H1 (cell line): ENCODE measurements around the gene MVP. TPM values are rescaled to one million over a fixed set of nuclear protein-coding genes. Genes with fewer than 3 reads are reported as not detected.
"Not testable (repeated sequence)": the region's sequence is repeated elsewhere in the genome, so short reads cannot be mapped to it uniquely, and the experiment has no call there.

Experiments used
- CTCF ChIA-PET: fragments of 300-600 bp; sonication (Branson Sonifier 250); formaldehyde crosslinking; loops from one replicate; lab custom pipeline; 2021; ENCODE audit not compliant: partially characterized antibody; lab: Charles Lee
- POLR2A ChIA-PET: fragments of 300-600 bp; sonication (Branson Sonifier 250); formaldehyde crosslinking; loops from one replicate; lab custom pipeline; 2021; ENCODE audit warnings: inconsistent platforms; ENCODE audit not compliant: partially characterized antibody; lab: Charles Lee
- DNase-seq, 2 experiments: peaks; one replicate each; pipeline versions ENCODE4 v3.0.0 to v3.0.0-alpha.2; 2010 to 2022; ENCODE audit warnings: low spot score in 2 of 2, low read depth in 1 of 2, mixed read lengths in 1 of 2
- FAIRE-seq: peaks from 2 replicates; lab custom pipeline; 2011; peaks lifted over from hg19 to GRCh38; lab: Jason Lieb, UNC
- H2AFZ ChIP-seq: 2 replicates; pipeline ENCODE4 v1.8.1; 2012; ENCODE audit warnings: low read length, inconsistent platforms
- H2AK5ac ChIP-seq: 2 replicates; pipeline ENCODE4 v1.6.1; 2013; ENCODE audit warnings: low read depth, low read length
- H2BK120ac ChIP-seq: replicated peaks from 2 replicates; pipeline ENCODE3; 2013; ENCODE audit warnings: low read depth, low read length, inconsistent platforms
- H2BK12ac ChIP-seq: 2 replicates; pipeline ENCODE4 v1.6.1; 2013; ENCODE audit warnings: low read depth, low read length
- H2BK15ac ChIP-seq: 2 replicates; pipeline ENCODE4 v1.6.1; 2013; ENCODE audit warnings: low read length
- H2BK20ac ChIP-seq: 2 replicates; pipeline ENCODE4 v1.6.1; 2013; ENCODE audit warnings: low read length
- H2BK5ac ChIP-seq: 2 replicates; pipeline ENCODE4 v1.6.1; 2013; ENCODE audit warnings: low read depth, low read length
- H3K14ac ChIP-seq: 2 replicates; pipeline ENCODE4 v1.6.1; 2013; ENCODE audit warnings: inconsistent platforms; ENCODE audit not compliant: insufficient read length
- H3K18ac ChIP-seq: 2 replicates; pipeline ENCODE4 v1.6.1; 2013; ENCODE audit warnings: low read length; ENCODE audit errors: extremely low read depth
- H3K23ac ChIP-seq: 2 replicates; pipeline ENCODE4 v1.6.1; 2013; ENCODE audit warnings: inconsistent platforms; ENCODE audit not compliant: insufficient read length
- H3K23me2 ChIP-seq: 2 replicates; pipeline ENCODE4 v1.6.1; 2013; ENCODE audit warnings: low read depth, low read length
- H3K27ac ChIP-seq: 2 replicates; pipeline ENCODE4 v1.6.1; 2011; ENCODE audit warnings: low read depth, low read length, inconsistent platforms
- H3K27me3 ChIP-seq, 4 experiments: replicated peaks in 1 of 4; 1 replicate in 1 of 4; 2 replicates in 3 of 4; pipeline versions ENCODE4 v1.6.1 to v1.8.1; 2011 to 2013; ENCODE audit warnings: low read length in 3 of 4, mild to moderate bottlenecking in 3 of 4, inconsistent platforms in 2 of 4, mixed read lengths in 2 of 4, moderate library complexity in 1 of 4; ENCODE audit not compliant: control insufficient read depth in 3 of 4, insufficient read depth in 3 of 4; ENCODE audit errors: extremely low read depth in 1 of 4
- H3K36me3 ChIP-seq, 4 experiments: 2 replicates each; pipeline versions ENCODE4 v1.6.1 to v1.8.1; 2011 to 2013; ENCODE audit warnings: mild to moderate bottlenecking in 4 of 4, low read length in 3 of 4, moderate library complexity in 2 of 4, control low read depth in 1 of 4, inconsistent platforms in 1 of 4; ENCODE audit not compliant: insufficient read depth in 4 of 4, control insufficient read depth in 2 of 4
- H3K4ac ChIP-seq: replicated peaks from 2 replicates; pipeline ENCODE3; 2013; ENCODE audit warnings: low read length, low read depth, mixed read lengths, inconsistent platforms; ENCODE audit not compliant: insufficient read length
- H3K4me1 ChIP-seq, 4 experiments: replicated peaks in 1 of 4; 1 replicate in 1 of 4; 2 replicates in 3 of 4; pipeline versions ENCODE4 v1.6.1 to v1.8.1; 2011 to 2013; ENCODE audit warnings: low read length in 3 of 4, inconsistent platforms in 2 of 4, mixed read lengths in 1 of 4; ENCODE audit not compliant: insufficient read depth in 4 of 4, control insufficient read depth in 3 of 4
- H3K4me2 ChIP-seq, 2 experiments: 2 replicates each; pipeline versions ENCODE4 v1.6.1 to v1.8.1; 2011 to 2013; ENCODE audit warnings: low read depth in 2 of 2, low read length in 2 of 2, control low read depth in 1 of 2, inconsistent platforms in 1 of 2, mild to moderate bottlenecking in 1 of 2; ENCODE audit not compliant: insufficient read depth in 1 of 2
- H3K4me3 ChIP-seq, 4 experiments: fragments of 200-600, 300-600 bp in 1 of 4; sonication (generic), shearing (Covaris generic), sonication (Bioruptor Twin) in 1 of 4; 2 replicates each; pipeline versions ENCODE4 v1.5.1 to v1.8.1; 2011 to 2016; ENCODE audit warnings: low read length in 4 of 4, low read depth in 3 of 4, control low read depth in 2 of 4, inconsistent platforms in 2 of 4, mild to moderate bottlenecking in 2 of 4, mixed read lengths in 1 of 4, moderate library complexity in 1 of 4; ENCODE audit not compliant: insufficient read depth in 2 of 4; ENCODE audit errors: extremely low read depth in 1 of 4
- H3K56ac ChIP-seq: replicated peaks from 2 replicates; pipeline ENCODE3; 2013; ENCODE audit warnings: low read depth, mild to moderate bottlenecking, mixed read lengths, low read length, inconsistent platforms; ENCODE audit not compliant: insufficient read length
- H3K79me1 ChIP-seq: 2 replicates; pipeline ENCODE4 v1.6.1; 2013; ENCODE audit warnings: low read depth, low read length, control low read depth
- H3K79me2 ChIP-seq, 2 experiments: 2 replicates each; pipeline versions ENCODE4 v1.6.1 to v1.8.1; 2012 to 2013; ENCODE audit warnings: low read length in 2 of 2, mild to moderate bottlenecking in 2 of 2, inconsistent platforms in 1 of 2; ENCODE audit not compliant: insufficient read depth in 2 of 2, control insufficient read depth in 1 of 2
- H3K9ac ChIP-seq, 4 experiments: replicated peaks in 1 of 4; 1 replicate in 1 of 4; 2 replicates in 3 of 4; pipeline versions ENCODE4 v1.6.1 to v1.8.1; 2011 to 2013; ENCODE audit warnings: low read depth in 3 of 4, low read length in 3 of 4, control low read depth in 2 of 4, mild to moderate bottlenecking in 2 of 4, moderate library complexity in 2 of 4, inconsistent platforms in 1 of 4; ENCODE audit errors: extremely low read depth in 1 of 4
- H3K9me3 ChIP-seq, 2 experiments: 2 replicates each; pipeline versions ENCODE4 v1.6.1 to v1.8.1; 2012 to 2013; ENCODE audit warnings: mild to moderate bottlenecking in 2 of 2, moderate library complexity in 2 of 2, control low read depth in 1 of 2, inconsistent platforms in 1 of 2, low read depth in 1 of 2, low read length in 1 of 2, mixed read lengths in 1 of 2; ENCODE audit not compliant: insufficient read depth in 2 of 2
- H4K20me1 ChIP-seq, 2 experiments: replicated peaks in 1 of 2; 2 replicates each; pipeline versions ENCODE3 to v1.8.1; 2011 to 2013; ENCODE audit warnings: inconsistent platforms in 2 of 2, low read length in 2 of 2, mild to moderate bottlenecking in 1 of 2; ENCODE audit not compliant: insufficient read depth in 2 of 2, control insufficient read depth in 1 of 2
- H4K5ac ChIP-seq: 2 replicates; pipeline ENCODE4 v1.6.1; 2013; ENCODE audit warnings: low read length, low read depth, mixed read lengths, inconsistent platforms; ENCODE audit not compliant: insufficient read length
- H4K8ac ChIP-seq: 2 replicates; pipeline ENCODE4 v1.8.0; 2013; ENCODE audit warnings: mild to moderate bottlenecking, moderate library complexity, low read length, inconsistent platforms; ENCODE audit not compliant: insufficient read depth; ENCODE audit errors: extremely low read depth
- H4K91ac ChIP-seq: replicated peaks from 2 replicates; pipeline ENCODE3; 2013; ENCODE audit warnings: low read length, mixed read lengths, inconsistent platforms; ENCODE audit not compliant: insufficient read length
- WGBS, 2 experiments: shearing (Covaris generic) in 1 of 2; methylation state at CpG; one replicate each; pipeline versions ENCODE4 v1.1.6 to v1.1.7; 2013 to 2015; ENCODE audit warnings: low lambda C conversion rate in 2 of 2, mixed read lengths in 2 of 2, inconsistent platforms in 1 of 2, low coverage in 1 of 2, missing lambda C conversion rate in 1 of 2; ENCODE audit not compliant: insufficient replicate concordance in 2 of 2, insufficient coverage in 1 of 2, insufficient read length in 1 of 2; ENCODE audit errors: extremely low coverage in 1 of 2, missing lambda C conversion rate in 1 of 2; 5-methylcytosine and 5-hydroxymethylcytosine counted together
- polyA plus RNA-seq, 7 experiments: library from polyadenylated mRNA; depleted of rRNA in 3 of 7; stranded (reverse) in 5 of 7; unstranded in 2 of 7; fragments of >200 nt in 5 of 7; fragments of 200-250 nt in 2 of 7; gene quantifications; 1 replicate in 5 of 7; 2 replicates in 1 of 7; 4 replicates in 1 of 7; pipeline versions ENCODE4 v1.2.1 to v1.2.3, GENCODE V29; 2011 to 2013; ENCODE audit warnings: missing spikeins in 2 of 7, mixed read lengths in 2 of 7
- total RNA-seq: library from RNA; stranded (reverse); fragmentation: NEBNext Ultra II Directional; extraction: Animal tissue kit (Norgen Biotek cat#: 25700); gene quantifications from 2 replicates; pipeline ENCODE4 v1.2.1, GENCODE V29; 2021

Gene MVP
- total and polyA plus RNA-seq, 2 of the 8 experiments (the other 6 are each of a cell fraction or from before 2014, with no cell fraction given) = 1.9 TPM

GRCh38 chr16:29787155-29787554, 33.1 kb upstream of the MVP start:
- not testable (repeated sequence) for H2BK15ac ChIP-seq, H3K4me3 ChIP-seq, H3K56ac ChIP-seq, H2BK12ac ChIP-seq, H3K79me1 ChIP-seq, H4K20me1 ChIP-seq, H3K9ac ChIP-seq, H3K18ac ChIP-seq, H2BK120ac ChIP-seq, H2BK20ac ChIP-seq, H2BK5ac ChIP-seq, H3K27me3 ChIP-seq, H2AK5ac ChIP-seq, H3K4me2 ChIP-seq, H3K36me3 ChIP-seq, H3K4ac ChIP-seq, H2AFZ ChIP-seq, H4K8ac ChIP-seq, H3K27ac ChIP-seq, DNase-seq, H3K9me3 ChIP-seq, H4K5ac ChIP-seq, FAIRE-seq, H3K14ac ChIP-seq, H4K91ac ChIP-seq, H3K23ac ChIP-seq
- 90% methylated on average over 4 of the region's 4 CpGs; no CpG with 5 or more reads in 1 of the 2 experiments for WGBS, 2 experiments
- peaks cover 0 to 16% (median 5%) of the 10 kb centered on the region in 4 experiments; a peak in 6 of 7 replicates for H3K4me1 ChIP-seq
- H3K23me2 ChIP-seq = peaks cover 17% of the 10 kb centered on the region
- H3K79me2 ChIP-seq = peaks cover 14 to 16% of the 10 kb centered on the region in 2 experiments
- ChIA-PET POLR2A (interaction anchor here (0.6 to 2.8 kb wide), 5 partner anchors 17 to 70 kb away, joined by 3 to 10 read pairs (median 5); partner anchors contain the start of genes MAZ and MVP), CTCF (interaction anchor here (0.6 to 3.6 kb wide), 7 partner anchors 16 to 136 kb away, joined by 3 to 22 read pairs (median 4); no protein-coding TSS in a partner anchor)
